Neural cell (in vitro differentiated cells): Measurements from ENCODE around the gene STX16. TPM values are rescaled to one million over a fixed set of nuclear protein-coding genes. Genes with fewer than 3 reads are reported as not detected.

Experiments
- H2AFZ ChIP-seq: fragments of 200-600, 300-800 bp; sonication (generic), shearing (Covaris generic); 2 replicates; pipeline ENCODE4 v1.6.0; 2014; ENCODE audit warnings: low read depth, mild to moderate bottlenecking, antibody characterized with exemption, low read length, moderate library complexity
- H3F3A ChIP-seq: fragments of 200-600 bp; shearing (Covaris generic); 2 replicates; pipeline ENCODE4 v1.6.1; 2016; ENCODE audit warnings: mild to moderate bottlenecking, moderate library complexity, mixed read lengths, antibody characterized with exemption, low read length; ENCODE audit not compliant: insufficient read depth, poor library complexity, severe bottlenecking
- H3K27ac ChIP-seq: fragments of 200-600, 300-800 bp; sonication (generic), shearing (Covaris generic); 2 replicates; pipeline ENCODE4 v1.5.1; 2014; ENCODE audit warnings: mild to moderate bottlenecking, low read length, moderate library complexity
- H3K27me3 ChIP-seq: fragments of 300-800, 200-600 bp; sonication (generic), shearing (Covaris generic); 2 replicates; pipeline ENCODE4 v1.6.0; 2014; ENCODE audit warnings: mild to moderate bottlenecking, low read depth, low read length, moderate library complexity; ENCODE audit not compliant: insufficient read depth
- H3K36me3 ChIP-seq: fragments of 300-800, 200-600 bp; sonication (generic), shearing (Covaris generic); 2 replicates; pipeline ENCODE4 v1.5.1; 2014; ENCODE audit warnings: mild to moderate bottlenecking, antibody characterized with exemption, low read length, moderate library complexity; ENCODE audit not compliant: insufficient read depth
- H3K4me2 ChIP-seq: fragments of 300-800, 200-600 bp; sonication (generic), shearing (Covaris generic); 2 replicates; pipeline ENCODE4 v1.6.0; 2014; ENCODE audit warnings: mild to moderate bottlenecking, low read length
- H3K4me3 ChIP-seq: fragments of 300-800, 200-600 bp; sonication (generic), shearing (Covaris generic); 2 replicates; pipeline ENCODE4 v1.5.1; 2014; ENCODE audit warnings: mild to moderate bottlenecking, low read length, moderate library complexity
- H3K79me2 ChIP-seq: fragments of 200-600 bp; shearing (Covaris generic); replicated peaks from 2 replicates; pipeline ENCODE4 v1.6.0; 2014; ENCODE audit warnings: mild to moderate bottlenecking, low read length, moderate library complexity; ENCODE audit not compliant: insufficient read depth
- H3K9ac ChIP-seq: fragments of 300-800, 200-600 bp; sonication (generic), shearing (Covaris generic); 2 replicates; pipeline ENCODE4 v1.6.1; 2016; ENCODE audit warnings: mild to moderate bottlenecking, low read length, mixed read lengths
- H3K9me2 ChIP-seq: fragments of 200-600 bp; shearing (Covaris generic); 2 replicates; pipeline ENCODE4 v1.6.1; 2016; ENCODE audit warnings: mild to moderate bottlenecking, low read length, mixed read lengths; ENCODE audit not compliant: insufficient read depth
- H3K9me3 ChIP-seq: fragments of 200-600, 300-800 bp; sonication (generic), shearing (Covaris generic); 2 replicates; pipeline ENCODE4 v1.6.1; 2016; ENCODE audit warnings: mild to moderate bottlenecking, mixed run types, low read length, moderate library complexity, mixed read lengths
- H4K20me1 ChIP-seq: fragments of 200-600 bp; shearing (Covaris generic); 2 replicates; pipeline ENCODE4 v1.6.1; 2016; ENCODE audit warnings: mild to moderate bottlenecking, mixed run types; ENCODE audit not compliant: insufficient read depth
- EP300 ChIP-seq: fragments of 450-650 bp; conservative IDR thresholded peaks from 2 replicates; pipeline ENCODE4 v1.6.1; 2014; ENCODE audit warnings: antibody characterized with exemption, mild to moderate bottlenecking, moderate library complexity; ENCODE audit not compliant: poor library complexity, severe bottlenecking
- EZH2 ChIP-seq: fragments of 200-600, 300-800 bp; shearing (Covaris generic), sonication (generic); IDR thresholded peaks from 2 replicates; pipeline ENCODE4 v1.6.1; 2014; ENCODE audit warnings: antibody characterized with exemption, low read length, borderline replicate concordance, mild to moderate bottlenecking; ENCODE audit not compliant: insufficient read depth, poor library complexity, severe bottlenecking
- MXI1 ChIP-seq: fragments of 450-650 bp; conservative IDR thresholded peaks from 2 replicates; pipeline ENCODE4 v1.6.1; 2014; ENCODE audit warnings: antibody characterized with exemption, mild to moderate bottlenecking; ENCODE audit not compliant: poor library complexity, severe bottlenecking
- POLR2AphosphoS5 ChIP-seq: IDR thresholded peaks from 2 replicates; pipeline ENCODE4 v1.6.1; 2012
- RAD21 ChIP-seq: fragments of 450-650 bp; conservative IDR thresholded peaks from 2 replicates; pipeline ENCODE4 v1.6.1; 2014; ENCODE audit warnings: antibody characterized with exemption, mild to moderate bottlenecking, moderate library complexity
- SMC3 ChIP-seq: fragments of 450-650 bp; conservative IDR thresholded peaks from 2 replicates; pipeline ENCODE4 v1.6.1; 2014; ENCODE audit warnings: antibody characterized with exemption, mild to moderate bottlenecking, moderate library complexity; ENCODE audit not compliant: poor library complexity
- TAF1 ChIP-seq: IDR thresholded peaks from 2 replicates; pipeline ENCODE4 v1.6.1; 2012; ENCODE audit warnings: low read depth
- polyA plus RNA-seq: library from polyadenylated mRNA; depleted of rRNA; stranded (reverse); fragments of >200 nt; gene quantifications from 2 replicates; pipeline ENCODE4 v1.2.3, GENCODE V29; 2014
- TF ChIP-seq, protein P1 (sequence below): IDR thresholded peaks from 2 replicates; pipeline ENCODE4 v1.6.1; 2012; ENCODE audit warnings: borderline replicate concordance
- TF ChIP-seq, protein P2 (sequence below): fragments of 450-650 bp; IDR thresholded peaks from 2 replicates; pipeline ENCODE4 v1.5.1; 2014; ENCODE audit warnings: antibody characterized with exemption, mild to moderate bottlenecking, moderate library complexity; ENCODE audit not compliant: poor library complexity, severe bottlenecking

STX16 gene
- polyA plus RNA-seq, 1 donor from 2014 or later, result 120 TPM

DNA sequence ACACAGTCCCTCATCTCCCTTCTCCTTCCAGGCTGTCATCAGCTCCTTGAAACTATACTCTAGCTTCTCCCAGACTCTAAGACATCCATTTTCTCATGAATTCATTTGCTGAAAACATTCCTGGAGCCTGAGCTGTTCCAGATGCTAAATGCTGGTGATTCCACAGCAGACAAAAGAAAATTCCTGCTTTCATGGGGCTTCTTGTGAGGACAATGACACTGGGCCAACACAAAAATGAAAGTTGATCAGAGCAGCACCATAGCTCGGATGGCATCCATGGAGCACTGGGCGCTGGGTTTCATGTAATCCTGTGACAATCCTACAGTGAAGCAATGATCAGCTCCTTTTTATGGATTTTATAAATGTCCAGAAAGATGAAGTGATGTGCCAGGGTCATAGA lies 47.4 kb upstream of the STX16 start:
- Histone ChIP-seq H3K36me3 (no peaks in the 10 kb centered on the region), H3K4me2 (no peak overlapping the region), H4K20me1 (no peaks in the 10 kb centered on the region), H3K9me2 (no peaks in the 10 kb centered on the region), H3K4me3 (no peak overlapping the region), H3K9me3 (no peaks in the 10 kb centered on the region), H3K79me2 (no peaks in the 10 kb centered on the region), H3K27me3 (no peaks in the 10 kb centered on the region), H3K9ac (no peak overlapping the region), H3F3A (no peaks in the 10 kb centered on the region), H3K27ac (no peak overlapping the region), H2AFZ (no peak overlapping the region)
- TF ChIP-seq EP300 (no peak), TAF1 (no peak), RAD21 (no peak), SMC3 (no peak)
- TF ChIP-seq, protein P1, sequence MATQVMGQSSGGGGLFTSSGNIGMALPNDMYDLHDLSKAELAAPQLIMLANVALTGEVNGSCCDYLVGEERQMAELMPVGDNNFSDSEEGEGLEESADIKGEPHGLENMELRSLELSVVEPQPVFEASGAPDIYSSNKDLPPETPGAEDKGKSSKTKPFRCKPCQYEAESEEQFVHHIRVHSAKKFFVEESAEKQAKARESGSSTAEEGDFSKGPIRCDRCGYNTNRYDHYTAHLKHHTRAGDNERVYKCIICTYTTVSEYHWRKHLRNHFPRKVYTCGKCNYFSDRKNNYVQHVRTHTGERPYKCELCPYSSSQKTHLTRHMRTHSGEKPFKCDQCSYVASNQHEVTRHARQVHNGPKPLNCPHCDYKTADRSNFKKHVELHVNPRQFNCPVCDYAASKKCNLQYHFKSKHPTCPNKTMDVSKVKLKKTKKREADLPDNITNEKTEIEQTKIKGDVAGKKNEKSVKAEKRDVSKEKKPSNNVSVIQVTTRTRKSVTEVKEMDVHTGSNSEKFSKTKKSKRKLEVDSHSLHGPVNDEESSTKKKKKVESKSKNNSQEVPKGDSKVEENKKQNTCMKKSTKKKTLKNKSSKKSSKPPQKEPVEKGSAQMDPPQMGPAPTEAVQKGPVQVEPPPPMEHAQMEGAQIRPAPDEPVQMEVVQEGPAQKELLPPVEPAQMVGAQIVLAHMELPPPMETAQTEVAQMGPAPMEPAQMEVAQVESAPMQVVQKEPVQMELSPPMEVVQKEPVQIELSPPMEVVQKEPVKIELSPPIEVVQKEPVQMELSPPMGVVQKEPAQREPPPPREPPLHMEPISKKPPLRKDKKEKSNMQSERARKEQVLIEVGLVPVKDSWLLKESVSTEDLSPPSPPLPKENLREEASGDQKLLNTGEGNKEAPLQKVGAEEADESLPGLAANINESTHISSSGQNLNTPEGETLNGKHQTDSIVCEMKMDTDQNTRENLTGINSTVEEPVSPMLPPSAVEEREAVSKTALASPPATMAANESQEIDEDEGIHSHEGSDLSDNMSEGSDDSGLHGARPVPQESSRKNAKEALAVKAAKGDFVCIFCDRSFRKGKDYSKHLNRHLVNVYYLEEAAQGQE, result no peak
- TF ChIP-seq, protein P2, sequence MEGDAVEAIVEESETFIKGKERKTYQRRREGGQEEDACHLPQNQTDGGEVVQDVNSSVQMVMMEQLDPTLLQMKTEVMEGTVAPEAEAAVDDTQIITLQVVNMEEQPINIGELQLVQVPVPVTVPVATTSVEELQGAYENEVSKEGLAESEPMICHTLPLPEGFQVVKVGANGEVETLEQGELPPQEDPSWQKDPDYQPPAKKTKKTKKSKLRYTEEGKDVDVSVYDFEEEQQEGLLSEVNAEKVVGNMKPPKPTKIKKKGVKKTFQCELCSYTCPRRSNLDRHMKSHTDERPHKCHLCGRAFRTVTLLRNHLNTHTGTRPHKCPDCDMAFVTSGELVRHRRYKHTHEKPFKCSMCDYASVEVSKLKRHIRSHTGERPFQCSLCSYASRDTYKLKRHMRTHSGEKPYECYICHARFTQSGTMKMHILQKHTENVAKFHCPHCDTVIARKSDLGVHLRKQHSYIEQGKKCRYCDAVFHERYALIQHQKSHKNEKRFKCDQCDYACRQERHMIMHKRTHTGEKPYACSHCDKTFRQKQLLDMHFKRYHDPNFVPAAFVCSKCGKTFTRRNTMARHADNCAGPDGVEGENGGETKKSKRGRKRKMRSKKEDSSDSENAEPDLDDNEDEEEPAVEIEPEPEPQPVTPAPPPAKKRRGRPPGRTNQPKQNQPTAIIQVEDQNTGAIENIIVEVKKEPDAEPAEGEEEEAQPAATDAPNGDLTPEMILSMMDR, result no peak

DNA sequence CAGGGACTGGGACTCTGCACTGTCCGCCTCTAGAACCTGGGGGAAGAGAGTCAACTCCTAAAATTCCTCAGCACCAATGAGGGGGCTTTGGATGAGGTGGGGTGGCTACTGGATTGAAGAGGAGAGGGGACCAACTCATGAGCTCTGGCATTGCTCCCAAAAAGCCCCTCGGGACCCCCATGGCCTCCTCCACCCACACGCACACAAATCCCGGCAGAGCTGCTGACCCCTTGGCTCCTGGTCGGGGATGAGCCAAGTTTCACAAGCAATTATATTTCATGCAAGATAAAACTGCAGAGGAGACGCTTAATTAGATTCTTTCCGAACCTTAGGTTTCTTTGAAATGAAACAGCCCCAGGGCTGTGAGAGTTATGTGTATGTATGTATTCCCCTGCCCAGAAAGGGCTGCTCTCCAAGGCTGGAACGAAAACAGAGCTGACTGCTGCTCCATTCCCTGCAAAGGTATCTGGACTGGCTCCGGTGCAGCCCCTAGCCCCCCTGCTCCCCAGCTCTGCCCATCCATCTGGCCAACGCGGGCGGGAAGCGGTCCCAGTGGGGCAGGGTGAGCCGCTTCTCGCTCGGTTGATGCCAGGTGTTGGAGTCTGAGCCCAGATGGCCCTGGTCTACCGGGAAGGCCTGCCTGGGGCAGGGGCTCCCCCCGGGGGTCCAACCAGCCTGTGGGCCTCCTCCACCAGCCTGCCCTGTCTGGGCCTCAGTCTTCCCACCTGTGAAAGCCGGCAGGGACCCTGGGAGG lies 46.8 kb upstream of the STX16 start:
- no peak for TF ChIP-seq EZH2
- no peak for TF ChIP-seq TAF1
- no peak for TF ChIP-seq EP300
- TF ChIP-seq POLR2AphosphoS5, result no peak
- TF ChIP-seq SMC3, result no peak
- no peak for TF ChIP-seq MXI1
- no peak for TF ChIP-seq RAD21
- TF ChIP-seq, protein P2, result no peak
- TF ChIP-seq, protein P1, result no peak
- no peaks in the 10 kb centered on the region for H4K20me1 ChIP-seq
- no peaks in the 10 kb centered on the region for H3K79me2 ChIP-seq
- no peaks in the 10 kb centered on the region for H3K27me3 ChIP-seq
- no peak overlapping the region for H3K9ac ChIP-seq
- H3K36me3 ChIP-seq, result no peaks in the 10 kb centered on the region
- no peaks in the 10 kb centered on the region for H3K9me2 ChIP-seq
- no peak overlapping the region for H3K4me3 ChIP-seq
- no peak overlapping the region for H3K4me2 ChIP-seq
- no peaks in the 10 kb centered on the region for H3K9me3 ChIP-seq
- H2AFZ ChIP-seq, result no peak overlapping the region
- no peaks in the 10 kb centered on the region for H3F3A ChIP-seq
- H3K27ac ChIP-seq, result no peak overlapping the region
